Transverse colon (tissue), 3 donors: ENCODE results near the gene NAA15.

Source experiments
- CTCF ChIP-seq, 5 experiments: fragments of 200-600 bp in 3 of 5; fragments of 450-650 bp in 2 of 5; sonication (generic) in 3 of 5; IDR thresholded peaks; 1 replicate in 2 of 5; 2 replicates in 3 of 5; pipeline ENCODE4 v1.5.1; 2016 to 2017; ENCODE audit warnings: antibody characterized with exemption in 5 of 5, inconsistent platforms in 3 of 5, mild to moderate bottlenecking in 2 of 5, moderate library complexity in 1 of 5
- EP300 ChIP-seq: sonication (generic); formaldehyde crosslinking; IDR thresholded peaks from one replicate; pipeline ENCODE4 v1.6.1; 2017; ENCODE audit warnings: antibody characterized with exemption, low read depth
- POLR2A ChIP-seq: fragments of 450-650 bp; IDR thresholded peaks from one replicate; pipeline ENCODE4 v1.6.1; 2016; ENCODE audit warnings: antibody characterized with exemption, mild to moderate bottlenecking, moderate library complexity

GRCh38 chr4:139389102-139389501 lies 87.8 kb downstream of the NAA15 start:
- TF ChIP-seq CTCF (IDR thresholded peaks at IDR 0.05) = no peak
- no peak for TF ChIP-seq POLR2A
- no peak for TF ChIP-seq EP300
